H1 (cell line): ENCODE measurements around the gene OSTF1. TPM values are rescaled to one million over a fixed set of nuclear protein-coding genes. Genes with fewer than 3 reads are reported as not detected.

Experiments
- E2F6 ChIP-seq: IDR thresholded peaks from 2 replicates; pipeline ENCODE4 v1.6.1; 2012; ENCODE audit warnings: inconsistent platforms
- HDAC2 ChIP-seq, 2 experiments: fragments of 300-600 bp in 1 of 2; sonication (generic) in 1 of 2; IDR thresholded peaks; 2 replicates each; pipeline ENCODE4 v1.6.1; 2011 to 2012; ENCODE audit warnings: low read depth in 2 of 2, low read length in 2 of 2, mild to moderate bottlenecking in 2 of 2, moderate library complexity in 2 of 2, borderline replicate concordance in 1 of 2, inconsistent platforms in 1 of 2
- NRF1 ChIP-seq: IDR thresholded peaks from 2 replicates; pipeline ENCODE4 v1.6.1; 2011; ENCODE audit warnings: mild to moderate bottlenecking, low read depth, low read length, improper control_type of control experiment
- RAD21 ChIP-seq, 2 experiments: IDR thresholded peaks in 1 of 2; conservative IDR thresholded peaks in 1 of 2; 2 replicates each; pipeline ENCODE4 v1.6.1; 2011; ENCODE audit warnings: low read depth in 2 of 2, low read length in 2 of 2, improper control_type of control experiment in 1 of 2, inconsistent platforms in 1 of 2, mild to moderate bottlenecking in 1 of 2, moderate library complexity in 1 of 2
- RBBP5 ChIP-seq: IDR thresholded peaks from 2 replicates; pipeline ENCODE4 v1.7.1; 2012; ENCODE audit warnings: low read depth, mild to moderate bottlenecking, inconsistent platforms, low read length, moderate library complexity, borderline replicate concordance
- RNF2 ChIP-seq: fragments of 200-900, 300-1000 bp; sonication (generic); IDR thresholded peaks from 2 replicates; pipeline ENCODE4 v1.7.1; 2016; ENCODE audit warnings: borderline replicate concordance, low read depth, mild to moderate bottlenecking, antibody characterized with exemption, low read length; ENCODE audit not compliant: poor library complexity, severe bottlenecking; ENCODE audit errors: missing control alignments
- TAF1 ChIP-seq: IDR thresholded peaks from 2 replicates; pipeline ENCODE4 v1.6.1; 2011; ENCODE audit warnings: mild to moderate bottlenecking, low read depth, low read length
- ZNF274 ChIP-seq: IDR thresholded peaks from 2 replicates; pipeline ENCODE4 v1.7.0; 2012; ENCODE audit warnings: low read length, borderline replicate concordance; ENCODE audit errors: extremely low read depth
- polyA plus RNA-seq, 7 experiments: library from polyadenylated mRNA; depleted of rRNA in 3 of 7; stranded (reverse) in 5 of 7; unstranded in 2 of 7; fragments of >200 nt in 5 of 7; fragments of 200-250 nt in 2 of 7; gene quantifications; 1 replicate in 5 of 7; 2 replicates in 1 of 7; 4 replicates in 1 of 7; pipeline versions ENCODE4 v1.2.1 to v1.2.3, GENCODE V29; 2011 to 2013; ENCODE audit warnings: missing spikeins in 2 of 7, mixed read lengths in 2 of 7
- total RNA-seq: library from RNA; stranded (reverse); fragmentation: NEBNext Ultra II Directional; extraction: Animal tissue kit (Norgen Biotek cat#: 25700); gene quantifications from 2 replicates; pipeline ENCODE4 v1.2.1, GENCODE V29; 2021
- TF ChIP-seq, protein P1 (sequence below): fragments of 300-600 bp; sonication (generic); IDR thresholded peaks from 2 replicates; pipeline ENCODE4 v1.7.1; 2012; ENCODE audit warnings: low read length, moderate library complexity, mild to moderate bottlenecking, inconsistent platforms; ENCODE audit not compliant: insufficient replicate concordance

Gene OSTF1
- total and polyA plus RNA-seq, 2 of the 8 experiments (the other 6 are each of a cell fraction or from before 2014, with no cell fraction given), result 5.0 to 18.9 TPM

DNA sequence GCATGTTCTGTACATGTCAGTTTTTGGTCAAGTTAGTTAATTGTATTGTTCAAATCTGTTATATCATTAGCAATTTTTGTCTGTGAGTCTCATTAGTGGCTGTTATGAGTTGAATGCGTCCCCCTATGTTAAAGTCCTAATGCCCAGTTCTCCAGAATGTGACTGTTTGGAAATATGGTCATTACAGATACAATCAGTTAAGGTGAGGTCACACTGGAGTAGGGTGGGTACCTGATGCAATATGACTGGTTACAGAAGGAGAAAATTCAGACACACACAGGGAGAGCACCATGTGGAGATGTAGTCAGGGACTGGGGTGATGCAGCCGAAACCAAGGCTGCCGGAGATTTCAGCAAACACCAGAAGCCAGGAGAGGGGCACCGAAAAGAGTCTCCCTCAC lies 15.4 kb upstream of the OSTF1 start (continued):
- TF ChIP-seq, protein P1, sequence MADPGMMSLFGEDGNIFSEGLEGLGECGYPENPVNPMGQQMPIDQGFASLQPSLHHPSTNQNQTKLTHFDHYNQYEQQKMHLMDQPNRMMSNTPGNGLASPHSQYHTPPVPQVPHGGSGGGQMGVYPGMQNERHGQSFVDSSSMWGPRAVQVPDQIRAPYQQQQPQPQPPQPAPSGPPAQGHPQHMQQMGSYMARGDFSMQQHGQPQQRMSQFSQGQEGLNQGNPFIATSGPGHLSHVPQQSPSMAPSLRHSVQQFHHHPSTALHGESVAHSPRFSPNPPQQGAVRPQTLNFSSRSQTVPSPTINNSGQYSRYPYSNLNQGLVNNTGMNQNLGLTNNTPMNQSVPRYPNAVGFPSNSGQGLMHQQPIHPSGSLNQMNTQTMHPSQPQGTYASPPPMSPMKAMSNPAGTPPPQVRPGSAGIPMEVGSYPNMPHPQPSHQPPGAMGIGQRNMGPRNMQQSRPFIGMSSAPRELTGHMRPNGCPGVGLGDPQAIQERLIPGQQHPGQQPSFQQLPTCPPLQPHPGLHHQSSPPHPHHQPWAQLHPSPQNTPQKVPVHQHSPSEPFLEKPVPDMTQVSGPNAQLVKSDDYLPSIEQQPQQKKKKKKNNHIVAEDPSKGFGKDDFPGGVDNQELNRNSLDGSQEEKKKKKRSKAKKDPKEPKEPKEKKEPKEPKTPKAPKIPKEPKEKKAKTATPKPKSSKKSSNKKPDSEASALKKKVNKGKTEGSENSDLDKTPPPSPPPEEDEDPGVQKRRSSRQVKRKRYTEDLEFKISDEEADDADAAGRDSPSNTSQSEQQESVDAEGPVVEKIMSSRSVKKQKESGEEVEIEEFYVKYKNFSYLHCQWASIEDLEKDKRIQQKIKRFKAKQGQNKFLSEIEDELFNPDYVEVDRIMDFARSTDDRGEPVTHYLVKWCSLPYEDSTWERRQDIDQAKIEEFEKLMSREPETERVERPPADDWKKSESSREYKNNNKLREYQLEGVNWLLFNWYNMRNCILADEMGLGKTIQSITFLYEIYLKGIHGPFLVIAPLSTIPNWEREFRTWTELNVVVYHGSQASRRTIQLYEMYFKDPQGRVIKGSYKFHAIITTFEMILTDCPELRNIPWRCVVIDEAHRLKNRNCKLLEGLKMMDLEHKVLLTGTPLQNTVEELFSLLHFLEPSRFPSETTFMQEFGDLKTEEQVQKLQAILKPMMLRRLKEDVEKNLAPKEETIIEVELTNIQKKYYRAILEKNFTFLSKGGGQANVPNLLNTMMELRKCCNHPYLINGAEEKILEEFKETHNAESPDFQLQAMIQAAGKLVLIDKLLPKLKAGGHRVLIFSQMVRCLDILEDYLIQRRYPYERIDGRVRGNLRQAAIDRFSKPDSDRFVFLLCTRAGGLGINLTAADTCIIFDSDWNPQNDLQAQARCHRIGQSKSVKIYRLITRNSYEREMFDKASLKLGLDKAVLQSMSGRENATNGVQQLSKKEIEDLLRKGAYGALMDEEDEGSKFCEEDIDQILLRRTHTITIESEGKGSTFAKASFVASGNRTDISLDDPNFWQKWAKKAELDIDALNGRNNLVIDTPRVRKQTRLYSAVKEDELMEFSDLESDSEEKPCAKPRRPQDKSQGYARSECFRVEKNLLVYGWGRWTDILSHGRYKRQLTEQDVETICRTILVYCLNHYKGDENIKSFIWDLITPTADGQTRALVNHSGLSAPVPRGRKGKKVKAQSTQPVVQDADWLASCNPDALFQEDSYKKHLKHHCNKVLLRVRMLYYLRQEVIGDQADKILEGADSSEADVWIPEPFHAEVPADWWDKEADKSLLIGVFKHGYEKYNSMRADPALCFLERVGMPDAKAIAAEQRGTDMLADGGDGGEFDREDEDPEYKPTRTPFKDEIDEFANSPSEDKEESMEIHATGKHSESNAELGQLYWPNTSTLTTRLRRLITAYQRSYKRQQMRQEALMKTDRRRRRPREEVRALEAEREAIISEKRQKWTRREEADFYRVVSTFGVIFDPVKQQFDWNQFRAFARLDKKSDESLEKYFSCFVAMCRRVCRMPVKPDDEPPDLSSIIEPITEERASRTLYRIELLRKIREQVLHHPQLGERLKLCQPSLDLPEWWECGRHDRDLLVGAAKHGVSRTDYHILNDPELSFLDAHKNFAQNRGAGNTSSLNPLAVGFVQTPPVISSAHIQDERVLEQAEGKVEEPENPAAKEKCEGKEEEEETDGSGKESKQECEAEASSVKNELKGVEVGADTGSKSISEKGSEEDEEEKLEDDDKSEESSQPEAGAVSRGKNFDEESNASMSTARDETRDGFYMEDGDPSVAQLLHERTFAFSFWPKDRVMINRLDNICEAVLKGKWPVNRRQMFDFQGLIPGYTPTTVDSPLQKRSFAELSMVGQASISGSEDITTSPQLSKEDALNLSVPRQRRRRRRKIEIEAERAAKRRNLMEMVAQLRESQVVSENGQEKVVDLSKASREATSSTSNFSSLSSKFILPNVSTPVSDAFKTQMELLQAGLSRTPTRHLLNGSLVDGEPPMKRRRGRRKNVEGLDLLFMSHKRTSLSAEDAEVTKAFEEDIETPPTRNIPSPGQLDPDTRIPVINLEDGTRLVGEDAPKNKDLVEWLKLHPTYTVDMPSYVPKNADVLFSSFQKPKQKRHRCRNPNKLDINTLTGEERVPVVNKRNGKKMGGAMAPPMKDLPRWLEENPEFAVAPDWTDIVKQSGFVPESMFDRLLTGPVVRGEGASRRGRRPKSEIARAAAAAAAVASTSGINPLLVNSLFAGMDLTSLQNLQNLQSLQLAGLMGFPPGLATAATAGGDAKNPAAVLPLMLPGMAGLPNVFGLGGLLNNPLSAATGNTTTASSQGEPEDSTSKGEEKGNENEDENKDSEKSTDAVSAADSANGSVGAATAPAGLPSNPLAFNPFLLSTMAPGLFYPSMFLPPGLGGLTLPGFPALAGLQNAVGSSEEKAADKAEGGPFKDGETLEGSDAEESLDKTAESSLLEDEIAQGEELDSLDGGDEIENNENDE, result no peak
- TF ChIP-seq TAF1 (no peak), NRF1 (no peak), RBBP5 (no peak), ZNF274 (no peak), RNF2 (no peak), RAD21 (IDR thresholded peaks at IDR 0.05 in 1 of 2, conservative IDR thresholded peaks at IDR 0.05 in 1 of 2; ENCODE audit: low read depth in 2 of 2, low read length in 2 of 2) (no peak), HDAC2 (IDR thresholded peaks at IDR 0.05; ENCODE audit: borderline replicate concordance in 1 of 2, low read depth in 2 of 2, low read length in 2 of 2) (no peak), E2F6 (no peak)
